H9 (cell line): ENCODE data around the gene PPCDC. TPM values are rescaled to one million over a fixed set of nuclear protein-coding genes. Genes with fewer than 3 reads are reported as not detected.

Experiments
- DNase-seq: peaks from one replicate; pipeline ENCODE4 v3.0.0-alpha.2; 2017
- H2AFZ ChIP-seq: one replicate; pipeline ENCODE4 v1.6.1; 2013; ENCODE audit warnings: mild to moderate bottlenecking, low read length, control low read depth, moderate library complexity
- H2AK5ac ChIP-seq: 2 replicates; pipeline ENCODE4 v1.6.1; 2013; ENCODE audit warnings: low read length, control low read depth, mixed read lengths; ENCODE audit not compliant: insufficient read length
- H2BK120ac ChIP-seq: one replicate; pipeline ENCODE4 v1.6.1; 2013; ENCODE audit warnings: low read depth, mild to moderate bottlenecking, low read length, control low read depth, inconsistent platforms; ENCODE audit not compliant: poor library complexity, severe bottlenecking
- H2BK12ac ChIP-seq: 2 replicates; pipeline ENCODE4 v1.6.1; 2013; ENCODE audit warnings: low read length, control low read depth, mixed read lengths, low read depth; ENCODE audit not compliant: insufficient read length
- H2BK15ac ChIP-seq: 2 replicates; pipeline ENCODE4 v1.6.1; 2013; ENCODE audit warnings: low read depth, low read length, control low read depth
- H2BK20ac ChIP-seq: one replicate; pipeline ENCODE4 v1.6.1; 2013; ENCODE audit warnings: low read depth, mild to moderate bottlenecking, low read length, control low read depth, inconsistent platforms; ENCODE audit not compliant: poor library complexity, severe bottlenecking
- H2BK5ac ChIP-seq: 2 replicates; pipeline ENCODE4 v1.6.1; 2013; ENCODE audit warnings: low read length, control low read depth, mixed read lengths; ENCODE audit not compliant: insufficient read length
- H3K14ac ChIP-seq: 2 replicates; pipeline ENCODE4 v1.6.1; 2013; ENCODE audit warnings: low read length, control low read depth; ENCODE audit not compliant: insufficient read depth
- H3K18ac ChIP-seq: 2 replicates; pipeline ENCODE4 v1.6.1; 2013; ENCODE audit warnings: low read depth, mild to moderate bottlenecking, mixed read lengths, low read length, control low read depth; ENCODE audit not compliant: insufficient read length
- H3K23ac ChIP-seq: 2 replicates; pipeline ENCODE4 v1.6.1; 2013; ENCODE audit warnings: low read length, control low read depth, mixed read lengths, low read depth; ENCODE audit not compliant: insufficient read length
- H3K23me2 ChIP-seq: 2 replicates; pipeline ENCODE4 v1.6.1; 2013; ENCODE audit warnings: low read depth, mild to moderate bottlenecking, mixed read lengths, low read length, control low read depth; ENCODE audit not compliant: insufficient read length, poor library complexity, severe bottlenecking
- H3K27ac ChIP-seq: 2 replicates; pipeline ENCODE4 v1.5.1; 2013; ENCODE audit warnings: low read length, control low read depth, mixed read lengths, low read depth; ENCODE audit not compliant: insufficient read length
- H3K27me3 ChIP-seq: 2 replicates; pipeline ENCODE4 v1.6.1; 2013; ENCODE audit warnings: low read length, control low read depth, inconsistent platforms; ENCODE audit not compliant: insufficient read depth
- H3K4ac ChIP-seq: 2 replicates; pipeline ENCODE4 v1.6.1; 2013; ENCODE audit warnings: low read depth, mild to moderate bottlenecking, control low read depth, inconsistent platforms, low read length, moderate library complexity
- H3K4me1 ChIP-seq: 2 replicates; pipeline ENCODE4 v1.6.1; 2013; ENCODE audit warnings: low read length, control low read depth, inconsistent platforms; ENCODE audit not compliant: insufficient read depth
- H3K4me2 ChIP-seq: 2 replicates; pipeline ENCODE4 v1.6.1; 2013; ENCODE audit warnings: low read length, control low read depth, mixed read lengths; ENCODE audit not compliant: insufficient read length, insufficient read depth
- H3K56ac ChIP-seq: 2 replicates; pipeline ENCODE4 v1.6.1; 2013; ENCODE audit warnings: low read depth, mild to moderate bottlenecking, mixed read lengths, low read length, control low read depth; ENCODE audit not compliant: insufficient read length
- H3K79me1 ChIP-seq: 2 replicates; pipeline ENCODE4 v1.6.1; 2013; ENCODE audit warnings: low read depth, mild to moderate bottlenecking, moderate library complexity, low read length, control low read depth, inconsistent platforms; ENCODE audit not compliant: insufficient read depth, poor library complexity, severe bottlenecking
- H3K79me2 ChIP-seq: 2 replicates; pipeline ENCODE4 v1.6.1; 2013; ENCODE audit warnings: low read length, control low read depth, inconsistent platforms; ENCODE audit not compliant: insufficient read depth
- H3K9ac ChIP-seq: 2 replicates; pipeline ENCODE4 v1.6.1; 2013; ENCODE audit warnings: low read length, control low read depth, mixed read lengths; ENCODE audit not compliant: insufficient read length; ENCODE audit errors: extremely low read depth
- H3K9me3 ChIP-seq: one replicate; pipeline ENCODE4 v1.6.1; 2013; ENCODE audit warnings: low read depth, low read length, inconsistent platforms; ENCODE audit not compliant: control insufficient read depth
- H3T11ph ChIP-seq: one replicate; pipeline ENCODE4 v1.6.1; 2013; ENCODE audit warnings: mild to moderate bottlenecking, low read length, control low read depth, inconsistent platforms
- H4K20me1 ChIP-seq: one replicate; pipeline ENCODE4 v1.6.1; 2013; ENCODE audit not compliant: control insufficient read depth, insufficient read length, insufficient read depth
- H4K5ac ChIP-seq: 2 replicates; pipeline ENCODE4 v1.6.1; 2013; ENCODE audit warnings: low read depth, mild to moderate bottlenecking, mixed read lengths, low read length, control low read depth; ENCODE audit not compliant: insufficient read length
- H4K8ac ChIP-seq: replicated peaks from 2 replicates; pipeline ENCODE4 v1.6.1; 2013; ENCODE audit warnings: low read length, control low read depth, mixed read lengths, low read depth; ENCODE audit not compliant: insufficient read length
- H4K91ac ChIP-seq: 2 replicates; pipeline ENCODE4 v1.6.1; 2013; ENCODE audit warnings: low read depth, mild to moderate bottlenecking, moderate library complexity, mixed read lengths, low read length, control low read depth; ENCODE audit not compliant: insufficient read length
- H3K27ac Mint-ChIP-seq, 3 experiments: 2 replicates in 2 of 3; 3 replicates in 1 of 3; pipeline ENCODE4 v1.8.0; 2020 to 2021; ENCODE audit warnings: mixed read lengths in 3 of 3, mild to moderate bottlenecking in 1 of 3, moderate library complexity in 1 of 3
- H3K27me3 Mint-ChIP-seq: 2 replicates; pipeline ENCODE4 v1.8.0; 2021; ENCODE audit warnings: low read depth, mild to moderate bottlenecking, moderate library complexity, mixed read lengths
- H3K36me3 Mint-ChIP-seq, 3 experiments: 2 replicates in 2 of 3; 3 replicates in 1 of 3; pipeline ENCODE4 v1.8.0; 2020 to 2021; ENCODE audit warnings: low read depth in 3 of 3, mixed read lengths in 3 of 3; ENCODE audit not compliant: insufficient read depth in 1 of 3
- H3K4me1 Mint-ChIP-seq, 2 experiments: 2 replicates each; pipeline ENCODE4 v1.8.0; 2020; ENCODE audit warnings: mixed read lengths in 2 of 2
- H3K4me3 Mint-ChIP-seq, 2 experiments: 2 replicates in 1 of 2; 3 replicates in 1 of 2; pipeline ENCODE4 v1.8.0; 2020 to 2021; ENCODE audit warnings: mild to moderate bottlenecking in 2 of 2, mixed read lengths in 2 of 2, moderate library complexity in 1 of 2
- H3K9me3 Mint-ChIP-seq, 2 experiments: 2 replicates in 1 of 2; 3 replicates in 1 of 2; pipeline ENCODE4 v1.8.0; 2020; ENCODE audit warnings: mild to moderate bottlenecking in 2 of 2, mixed read lengths in 2 of 2, moderate library complexity in 1 of 2
- CTCF ChIP-seq: fragments of 200-600 bp; sonication (generic); conservative IDR thresholded peaks from 3 replicates; pipeline ENCODE4 v1.8.0; 2021; ENCODE audit warnings: antibody characterized with exemption, mild to moderate bottlenecking
- WGBS: extraction: QIAGEN DNeasy Blood & Tissue Kit; methylation state at CpG from one replicate; pipeline ENCODE4 v1.1.7; 2013; ENCODE audit warnings: missing lambda C conversion rate, low lambda C conversion rate, mixed read lengths; ENCODE audit not compliant: insufficient read length; ENCODE audit errors: extremely low coverage; 5-methylcytosine and 5-hydroxymethylcytosine counted together
- total RNA-seq: library from RNA; stranded (reverse); gene quantifications from 2 replicates; pipeline ENCODE4 v1.2.1, GENCODE V29; 2021

PPCDC gene
- total RNA-seq, 1 experiment from 2014 or later: 17.6 TPM

- Histone ChIP-seq H3K56ac (no peak overlapping the region), H3K27me3 (no peaks in the 10 kb centered on the region), H2AK5ac (no peak overlapping the region), H3T11ph (no peak overlapping the region), H3K79me1 (no peaks in the 10 kb centered on the region), H3K23ac (no peak overlapping the region), H4K20me1 (no peaks in the 10 kb centered on the region), H2BK12ac (no peak overlapping the region), H3K9me3 (no peaks in the 10 kb centered on the region), H2AFZ (no peak overlapping the region), H3K27ac (no peak overlapping the region), H4K91ac (no peak overlapping the region), H3K4me1 (no peaks in the 10 kb centered on the region), H4K5ac (no peak overlapping the region), H3K4me2 (no peak overlapping the region), H3K18ac (no peak overlapping the region), H3K9ac (no peak overlapping the region), H3K4ac (no peak overlapping the region), H2BK20ac (no peak overlapping the region), H3K23me2 (no peaks in the 10 kb centered on the region), H2BK15ac (no peak overlapping the region), H4K8ac (no peak overlapping the region), H3K79me2 (no peaks in the 10 kb centered on the region; the same call in 1 of the 2 replicates), H2BK120ac (no peak overlapping the region), H3K14ac (no peak overlapping the region), H2BK5ac (no peak overlapping the region)
- WGBS: no CpG with 5 or more reads among the region's 2 CpGs
- no peaks in the 10 kb centered on the region for H3K9me3 Mint-ChIP-seq
- H3K4me1 Mint-ChIP-seq: peaks cover 0 to 3% of the 10 kb centered on the region in 2 experiments; a peak in 1 of 4 replicates
- no peaks in the 10 kb centered on the region for H3K27me3 Mint-ChIP-seq
- H3K36me3 Mint-ChIP-seq: peaks cover 14 to 23% (median 19%) of the 10 kb centered on the region in 3 experiments
- DNase-seq: no peak
- no peak overlapping the region for H3K27ac Mint-ChIP-seq
- no peak for TF ChIP-seq CTCF
- H3K4me3 Mint-ChIP-seq: peak overlapping the region; percentile 93 to 97; a peak in 3 of 5 replicates
Measured at GRCh38 chr15:75022783-75023180, 608 bp upstream of the PPCDC start.
